Suprapubic skin (tissue), 4 donors: ENCODE results near the gene TYW5. TPM values are rescaled to one million over a fixed set of nuclear protein-coding genes. Genes with fewer than 3 reads are reported as not detected.

Experiments used
- DNase-seq, 2 donors: peaks; one replicate each; pipeline ENCODE4 v3.0.0-alpha.2; 2019; ENCODE audit warnings: low spot score in 2 of 2
- H3K27ac ChIP-seq: fragments of 200-600 bp; sonication (generic); one replicate; pipeline ENCODE4 v1.5.1; 2019
- H3K27me3 ChIP-seq: fragments of 200-600 bp; sonication (generic); one replicate; pipeline ENCODE4 v1.5.1; 2019
- H3K36me3 ChIP-seq: fragments of 200-600 bp; sonication (generic); one replicate; pipeline ENCODE4 v1.5.1; 2019
- H3K4me1 ChIP-seq: fragments of 200-600 bp; sonication (generic); one replicate; pipeline ENCODE4 v1.5.1; 2019
- H3K4me3 ChIP-seq: fragments of 200-600 bp; sonication (generic); one replicate; pipeline ENCODE4 v1.5.1; 2019; ENCODE audit warnings: mild to moderate bottlenecking
- H3K9me3 ChIP-seq: fragments of 200-600 bp; sonication (generic); one replicate; pipeline ENCODE4 v1.5.1; 2019
- CTCF ChIP-seq, 2 donors: fragments of 200-600 bp in 1 of 2; fragments of 450-650 bp in 1 of 2; sonication (generic) in 1 of 2; IDR thresholded peaks; one replicate each; pipeline ENCODE4 v1.5.1; 2016 to 2019; ENCODE audit warnings: antibody characterized with exemption in 2 of 2, mild to moderate bottlenecking in 1 of 2, moderate library complexity in 1 of 2
- EP300 ChIP-seq: sonication (generic); formaldehyde crosslinking; IDR thresholded peaks from one replicate; pipeline ENCODE4 v1.6.1; 2017; ENCODE audit warnings: antibody characterized with exemption
- POLR2A ChIP-seq, 2 donors: fragments of 450-650 bp; IDR thresholded peaks; one replicate each; pipeline ENCODE4 v1.6.1; 2017; ENCODE audit warnings: antibody characterized with exemption in 2 of 2, mild to moderate bottlenecking in 2 of 2, moderate library complexity in 2 of 2
- POLR2AphosphoS5 ChIP-seq, 3 donors: sonication (generic); formaldehyde crosslinking; IDR thresholded peaks; one replicate each; pipeline ENCODE4 v1.6.1; 2017; ENCODE audit warnings: antibody characterized with exemption in 3 of 3
- WGBS: methylation state at CpG from one replicate; pipeline ENCODE4 v1.1.5; 2018; 5-methylcytosine and 5-hydroxymethylcytosine counted together
- total RNA-seq, 4 donors: library from RNA; depleted of rRNA; stranded (reverse); fragments of >200 nt; gene quantifications; one replicate each; pipeline ENCODE4 v1.1.0, GENCODE V29; 2016

Gene TYW5
- total RNA-seq, 4 donors from 2014 or later, result 3.9 to 18.0 (median 5.1) TPM

GRCh38 chr2:199940373-199940772, 14.9 kb downstream of the TYW5 start:
- peaks cover 28% of the 10 kb centered on the region for H3K36me3 ChIP-seq

DNA sequence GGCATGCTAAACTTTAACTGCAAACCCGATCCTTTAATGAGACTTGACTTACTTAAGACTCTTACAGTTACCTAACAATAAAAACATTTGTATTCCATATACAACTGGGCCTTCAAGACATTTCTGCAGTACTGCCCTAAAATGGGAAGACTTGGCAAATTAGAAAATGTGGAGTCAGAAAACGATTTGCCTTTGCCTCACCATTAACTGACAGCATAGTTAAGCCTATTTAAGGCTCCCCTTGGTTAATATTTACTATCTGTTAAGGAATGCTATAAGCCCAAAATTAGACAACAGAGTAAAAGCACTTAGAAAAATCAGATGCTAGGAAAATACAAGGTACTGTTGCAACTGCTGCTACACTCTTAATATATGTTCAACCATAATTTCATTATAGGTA, 18.7 kb downstream of the TYW5 start:
- Histone ChIP-seq H3K4me1 (no peaks in the 10 kb centered on the region), H3K27ac (no peak overlapping the region), H3K36me3 (peaks cover 34% of the 10 kb centered on the region), H3K27me3 (no peaks in the 10 kb centered on the region), H3K9me3 (no peaks in the 10 kb centered on the region), H3K4me3 (no peak overlapping the region)
- DNase-seq, result no peak
- 88% methylated on average over 2 of the region's 2 CpGs for WGBS
- TF ChIP-seq POLR2AphosphoS5 (IDR thresholded peaks at IDR 0.05) (no peak), CTCF (IDR thresholded peaks at IDR 0.05) (no peak), EP300 (no peak), POLR2A (IDR thresholded peaks at IDR 0.05) (no peak)

More at GRCh38 chr2:199940373-199940772, 14.9 kb downstream of the TYW5 start:
- H3K9me3 ChIP-seq, result no peaks in the 10 kb centered on the region
- H3K27ac ChIP-seq, result no peak overlapping the region
- no peak for DNase-seq
- TF ChIP-seq EP300 (no peak), POLR2AphosphoS5 (IDR thresholded peaks at IDR 0.05) (no peak), POLR2A (IDR thresholded peaks at IDR 0.05) (no peak), CTCF (IDR thresholded peaks at IDR 0.05) (no peak)
- no peaks in the 10 kb centered on the region for H3K27me3 ChIP-seq
- H3K4me3 ChIP-seq, result no peak overlapping the region
- 96% methylated on average over 2 of the region's 2 CpGs for WGBS
- no peaks in the 10 kb centered on the region for H3K4me1 ChIP-seq

DNA sequence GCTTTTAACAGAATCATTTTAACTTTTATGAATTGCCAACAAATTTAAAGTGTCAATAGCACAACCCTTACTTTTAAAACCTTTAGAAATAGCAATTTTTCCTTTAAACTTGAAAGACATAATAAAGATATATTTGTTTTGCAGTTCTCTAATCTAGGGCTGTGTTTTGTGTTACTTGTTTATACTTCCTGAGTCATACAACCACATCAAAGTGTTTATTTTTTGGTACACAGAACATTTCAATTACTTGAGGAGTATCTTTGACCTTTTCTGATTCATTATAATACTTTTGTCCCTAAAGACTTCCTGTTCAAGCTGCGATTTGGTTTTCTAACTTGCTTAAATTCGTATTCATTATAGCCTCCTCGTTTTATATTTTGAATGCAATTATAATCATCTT, 21.8 kb downstream of the TYW5 start:
- no peak for DNase-seq
- no peak overlapping the region for H3K27ac ChIP-seq
- 68% methylated on average over 3 of the region's 3 CpGs for WGBS
- H3K36me3 ChIP-seq, result peaks cover 49% of the 10 kb centered on the region
- no peak overlapping the region for H3K4me3 ChIP-seq
- no peak for TF ChIP-seq POLR2A (IDR thresholded peaks at IDR 0.05)
- no peaks in the 10 kb centered on the region for H3K9me3 ChIP-seq
- H3K4me1 ChIP-seq, result no peaks in the 10 kb centered on the region
- no peaks in the 10 kb centered on the region for H3K27me3 ChIP-seq

DNA sequence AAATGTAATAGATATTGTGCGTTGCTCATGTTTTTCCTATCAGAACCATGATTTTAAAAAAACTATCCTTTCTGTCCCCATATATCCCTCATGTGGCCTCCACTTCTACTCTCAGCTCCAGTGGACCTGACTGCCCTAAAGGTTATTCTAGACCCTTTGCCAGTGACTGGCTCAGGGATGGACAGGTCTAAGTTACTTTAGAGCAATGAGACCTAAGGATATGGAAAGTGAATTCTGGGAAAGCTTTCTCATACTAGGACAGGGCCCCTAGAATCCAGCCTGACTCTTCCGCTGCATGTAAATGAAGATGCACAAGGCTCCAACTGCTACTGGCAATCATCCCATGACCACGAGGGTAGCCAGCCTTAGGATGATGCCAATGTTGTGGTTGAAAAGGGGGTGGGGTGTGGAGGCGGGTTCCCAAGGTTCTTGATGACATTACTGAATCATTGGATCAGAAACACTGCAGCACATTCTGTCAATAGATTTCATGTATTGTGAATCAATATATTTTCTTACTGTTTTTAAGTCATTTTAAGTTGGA, 22.9 kb downstream of the TYW5 start:
- H3K4me3 ChIP-seq, result no peak overlapping the region
- no peak for TF ChIP-seq EP300
- TF ChIP-seq CTCF (IDR thresholded peaks at IDR 0.05), result no peak
- no peak for TF ChIP-seq POLR2A (IDR thresholded peaks at IDR 0.05)

DNA sequence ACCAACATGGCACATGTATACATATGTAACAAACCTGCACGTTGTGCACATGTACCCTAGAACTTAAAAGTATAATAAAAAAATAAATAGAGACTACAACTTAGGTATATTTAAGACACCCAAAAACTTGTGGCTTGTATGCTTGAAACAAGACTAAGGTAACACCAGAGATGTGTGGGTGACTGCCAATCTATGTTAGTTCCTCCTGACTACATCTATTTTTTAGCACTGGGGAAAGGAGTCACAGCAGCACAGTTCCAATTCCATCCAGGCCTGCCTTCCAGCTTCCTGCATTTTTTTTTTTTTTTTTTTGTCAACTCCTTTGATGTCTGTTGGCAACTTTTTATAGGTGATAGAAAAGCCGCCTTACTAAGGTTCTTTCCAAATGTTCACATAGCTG, 26.0 kb downstream of the TYW5 start:
- TF ChIP-seq POLR2AphosphoS5 (IDR thresholded peaks at IDR 0.05), result no peak
- TF ChIP-seq CTCF (IDR thresholded peaks at IDR 0.05), result no peak
- no peak for TF ChIP-seq EP300
- TF ChIP-seq POLR2A (IDR thresholded peaks at IDR 0.05), result no peak
- 73% methylated on average over 2 of the region's 2 CpGs for WGBS

More for the DNA sequence above, 22.9 kb downstream of the TYW5 start:
- Histone ChIP-seq H3K27ac (no peak overlapping the region), H3K9me3 (no peaks in the 10 kb centered on the region), H3K36me3 (peaks cover 39% of the 10 kb centered on the region), H3K27me3 (no peaks in the 10 kb centered on the region), H3K4me1 (no peaks in the 10 kb centered on the region)
- DNase-seq, result no peak
- 68% methylated on average over 4 of the region's 4 CpGs for WGBS

GRCh38 chr2:199928626-199929025, 26.7 kb downstream of the TYW5 start:
- no peaks in the 10 kb centered on the region for H3K27me3 ChIP-seq
- no peak for DNase-seq
- H3K27ac ChIP-seq, result no peak overlapping the region
- no peaks in the 10 kb centered on the region for H3K9me3 ChIP-seq
- no peaks in the 10 kb centered on the region for H3K4me1 ChIP-seq
- peaks cover 42% of the 10 kb centered on the region for H3K36me3 ChIP-seq
- TF ChIP-seq POLR2AphosphoS5 (IDR thresholded peaks at IDR 0.05), result no peak
- TF ChIP-seq POLR2A (IDR thresholded peaks at IDR 0.05), result no peak
- no peak for TF ChIP-seq EP300
- TF ChIP-seq CTCF (IDR thresholded peaks at IDR 0.05), result no peak
- H3K4me3 ChIP-seq, result no peak overlapping the region

More for the DNA sequence above, 26.0 kb downstream of the TYW5 start:
- no peak for DNase-seq
- Histone ChIP-seq H3K9me3 (no peaks in the 10 kb centered on the region), H3K4me3 (no peak overlapping the region), H3K36me3 (peaks cover 42% of the 10 kb centered on the region), H3K27me3 (no peaks in the 10 kb centered on the region), H3K27ac (no peak overlapping the region), H3K4me1 (no peaks in the 10 kb centered on the region)
